Islet of Langerhans (tissue), 1 donor: Measurements from ENCODE around the gene FNDC11.
"Not testable (repeated sequence)": the region's sequence is repeated elsewhere in the genome, so short reads cannot be mapped to it uniquely, and the experiment has no call there.

Source experiments
- FAIRE-seq: peaks from one replicate; lab custom pipeline; 2011; peaks lifted over from hg19 to GRCh38; lab: Jason Lieb, UNC

FNDC11 gene

DNA sequence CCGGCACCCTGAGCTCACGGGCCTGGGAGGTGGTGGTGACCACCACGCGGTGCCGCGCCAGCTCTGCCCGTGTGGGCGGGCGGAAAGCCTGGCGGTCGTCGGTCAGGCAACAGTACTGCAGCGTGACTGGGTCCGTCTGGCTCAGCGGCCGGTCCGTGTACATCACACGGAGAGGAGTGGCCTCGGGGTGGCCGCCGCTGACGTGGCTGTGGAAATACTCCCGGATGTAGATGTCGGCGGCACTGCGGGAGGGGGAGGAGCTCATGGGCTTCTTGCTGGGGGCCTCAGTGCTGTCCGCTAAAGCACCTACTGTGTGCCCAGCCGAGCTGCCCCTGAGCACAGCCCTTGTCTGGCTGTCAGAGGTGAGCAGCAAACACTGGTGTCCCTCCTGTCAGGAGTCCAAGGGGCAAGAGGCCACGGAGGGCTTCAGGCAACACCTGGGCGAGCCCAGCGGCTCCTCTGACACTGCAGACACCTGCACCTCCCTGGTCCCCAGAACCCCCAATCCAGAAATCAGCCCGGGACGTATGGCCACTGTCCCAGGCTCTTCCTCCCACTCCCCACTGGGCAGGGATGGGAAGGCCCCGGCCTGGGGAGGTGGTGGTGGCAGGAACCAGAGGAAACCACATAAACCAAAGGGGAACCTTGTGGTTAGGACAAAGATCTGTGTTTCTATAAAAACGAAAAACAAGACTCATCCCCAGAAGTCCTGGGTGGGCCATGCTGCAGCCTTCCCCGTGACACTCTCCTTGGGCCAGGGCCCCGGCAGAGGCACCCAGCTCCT, 13.6 kb downstream of the FNDC11 start:
- FAIRE-seq, result no peak

DNA sequence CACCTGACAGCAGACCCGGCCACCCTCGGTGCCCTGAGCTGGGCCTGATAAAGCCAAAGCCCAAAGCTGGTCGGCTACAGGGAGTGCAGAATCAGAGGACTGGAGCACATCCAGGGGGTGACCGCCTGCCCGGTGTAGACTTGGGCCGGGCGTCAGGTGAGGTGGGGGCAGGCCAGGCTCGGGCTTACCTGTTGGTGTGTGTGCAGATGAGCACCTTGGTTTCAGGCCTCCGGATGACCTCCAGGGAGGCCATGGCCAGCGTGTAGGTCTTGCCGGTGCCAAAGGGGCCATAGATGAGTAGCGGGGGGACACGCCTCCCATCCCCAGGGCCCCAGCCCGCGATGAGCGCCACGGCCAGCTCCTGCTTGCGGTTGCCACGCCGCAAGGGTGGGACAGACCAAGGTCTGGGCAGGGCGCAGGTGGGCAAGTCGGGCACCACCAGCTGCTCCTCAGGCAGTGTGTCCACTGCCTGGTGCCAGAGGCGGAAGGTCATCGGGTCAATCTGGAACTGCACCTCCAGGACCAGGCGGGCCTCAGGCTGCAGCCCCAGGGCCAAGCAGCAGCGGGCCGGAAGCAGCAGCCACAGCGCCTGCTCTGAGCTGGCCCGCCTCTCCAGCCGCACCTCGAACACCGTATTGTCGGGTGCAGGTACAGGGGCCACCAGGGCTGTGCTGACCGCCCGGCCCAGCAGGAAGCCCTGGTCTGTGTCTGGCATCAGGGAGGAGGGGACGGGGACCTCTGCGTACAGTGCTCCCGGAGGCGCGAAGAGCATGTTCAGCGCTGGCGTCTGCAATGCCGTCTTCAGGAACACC, 14.4 kb downstream of the FNDC11 start:
- FAIRE-seq, result no peak

DNA sequence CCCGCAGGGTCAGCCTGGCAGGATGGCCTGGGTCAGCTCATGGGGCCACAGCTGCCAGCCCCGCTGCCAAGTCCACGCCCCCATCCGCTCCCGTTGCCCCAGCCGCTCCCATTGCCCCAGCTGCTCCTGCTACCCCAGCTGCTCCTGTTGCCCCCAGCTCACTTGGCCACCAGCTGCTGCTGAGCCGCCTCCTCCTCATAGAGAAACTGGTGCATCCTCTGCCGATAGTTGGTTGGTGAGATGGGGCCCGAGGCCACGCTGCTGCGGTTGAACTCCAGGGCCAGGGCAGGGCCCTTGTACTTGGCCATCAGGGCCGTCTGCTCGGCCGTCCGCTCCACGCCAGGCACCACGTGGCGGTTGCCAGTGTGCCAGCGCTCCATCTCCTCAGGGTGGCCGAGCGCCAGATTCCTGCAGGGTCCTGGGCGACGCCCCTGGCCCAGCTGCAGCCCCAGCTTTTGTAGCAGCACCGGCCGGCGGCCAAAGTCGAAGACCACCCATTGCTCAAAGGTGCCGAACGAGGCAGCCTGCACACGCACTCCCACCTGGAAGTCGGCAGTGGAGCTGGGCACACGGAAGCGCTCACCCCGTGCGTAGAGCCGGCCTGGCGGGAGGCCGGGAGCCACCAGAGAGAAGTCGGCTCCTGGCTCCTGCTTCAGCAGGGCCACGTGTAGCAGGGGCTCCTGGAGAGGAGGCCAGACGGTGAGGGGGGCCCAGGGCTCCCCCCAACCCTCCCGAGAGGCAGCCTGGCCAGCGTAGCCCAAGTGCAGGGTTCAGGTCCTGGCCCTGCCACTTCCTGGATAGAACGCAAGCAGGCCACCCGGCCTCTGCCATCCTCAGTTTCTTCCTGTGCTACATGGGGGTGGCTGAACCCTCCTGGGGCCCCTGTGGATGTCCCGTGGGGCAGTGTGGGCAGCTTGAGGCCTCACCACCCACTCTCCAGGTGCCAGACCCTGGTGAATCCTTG, 15.3 kb downstream of the FNDC11 start:
- FAIRE-seq, result no peak

DNA sequence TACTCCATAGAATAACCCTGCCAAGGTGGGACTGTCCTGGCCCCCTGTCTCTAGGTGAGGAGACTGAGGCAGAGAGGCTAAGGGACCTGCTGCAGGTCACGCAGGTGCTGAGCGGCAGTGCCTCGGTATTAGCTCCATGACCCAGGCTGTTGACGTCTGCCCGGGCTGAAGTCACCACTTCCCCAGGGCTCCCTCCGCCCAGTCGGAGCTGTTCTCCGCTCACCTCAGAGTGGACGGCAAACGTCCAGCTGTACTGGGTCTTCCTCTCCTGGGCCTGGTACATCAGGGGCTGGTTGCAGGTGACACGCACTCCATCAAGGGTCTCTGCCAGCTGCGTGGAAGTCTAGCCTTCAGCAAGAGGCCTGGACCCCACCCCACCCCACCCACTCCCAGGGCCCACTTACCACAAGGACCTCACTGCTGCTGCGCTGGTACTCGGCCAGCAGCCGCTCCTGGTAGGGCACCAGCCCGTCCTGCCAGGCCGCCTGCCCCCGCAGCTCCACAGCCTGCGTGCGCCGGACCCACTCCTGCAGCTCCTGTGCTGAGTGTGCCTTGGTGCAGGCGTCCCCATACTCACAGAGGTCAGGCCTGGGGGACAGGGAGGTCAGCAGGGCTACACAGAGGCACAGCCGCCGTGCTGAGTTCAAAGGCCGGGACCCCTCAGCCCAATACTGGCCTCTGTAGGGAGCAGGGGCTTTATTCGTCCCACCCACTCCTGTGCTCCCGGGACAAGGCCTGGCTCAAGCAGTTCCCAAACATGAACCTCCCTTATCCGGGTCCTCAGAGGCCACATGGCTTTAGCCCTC, 16.5 kb downstream of the FNDC11 start:
- FAIRE-seq, result no peak

DNA sequence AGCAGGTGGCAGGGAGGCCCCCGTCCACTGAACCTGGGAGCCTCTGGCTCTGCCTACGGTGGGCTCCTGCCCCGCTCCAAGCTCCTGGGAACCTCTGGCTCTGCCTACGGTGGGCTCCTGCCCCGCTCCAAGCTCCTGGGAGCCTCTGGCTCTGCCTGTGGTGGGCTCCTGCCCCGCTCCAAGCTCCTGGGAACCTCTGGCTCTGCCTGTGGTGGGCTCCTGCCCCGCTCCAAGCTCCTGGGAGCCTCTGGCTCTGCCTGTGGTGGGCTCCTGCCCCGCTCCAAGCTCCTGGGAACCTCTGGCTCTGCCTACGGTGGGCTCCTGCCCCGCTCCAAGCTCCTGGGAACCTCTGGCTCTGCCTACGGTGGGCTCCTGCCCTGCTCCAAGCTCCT, 17.1 kb downstream of the FNDC11 start:
- FAIRE-seq, result not testable (repeated sequence)

DNA sequence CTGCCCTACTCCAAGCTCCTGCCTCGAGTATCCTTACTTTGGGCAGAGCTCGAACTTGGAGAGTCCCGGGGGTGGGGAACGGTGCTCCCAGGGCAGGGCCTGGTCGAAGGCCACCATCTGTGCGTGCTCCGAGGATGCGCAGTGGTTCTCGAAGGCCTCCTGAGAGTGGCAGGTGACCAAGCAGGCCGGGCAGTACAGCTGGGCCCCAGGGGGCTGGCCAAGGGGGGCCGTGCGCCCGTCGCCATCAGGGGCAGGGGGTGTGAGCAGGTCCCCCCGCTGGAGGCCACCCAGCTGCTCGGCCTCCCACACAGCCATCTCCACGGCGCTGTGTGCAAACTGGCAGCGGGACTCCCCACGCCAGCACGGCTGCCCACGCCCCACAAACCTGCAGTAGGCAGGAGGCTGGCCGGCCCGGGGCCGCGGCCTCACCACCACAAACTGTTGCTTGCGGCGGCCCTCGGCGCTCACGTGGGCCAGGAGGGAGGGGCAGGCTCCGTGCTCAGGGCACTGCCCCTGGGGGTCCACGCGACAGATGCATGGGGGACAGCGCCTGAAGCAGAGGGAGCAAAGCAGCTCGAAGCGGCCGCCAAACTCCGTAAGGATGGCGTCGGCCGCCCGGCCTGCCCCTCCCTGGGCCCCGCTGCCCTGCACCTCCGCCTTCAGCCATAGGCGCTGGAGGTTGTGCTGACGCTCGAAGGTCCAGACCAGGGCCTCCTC, 18.3 kb downstream of the FNDC11 start:
- FAIRE-seq, result no peak

DNA sequence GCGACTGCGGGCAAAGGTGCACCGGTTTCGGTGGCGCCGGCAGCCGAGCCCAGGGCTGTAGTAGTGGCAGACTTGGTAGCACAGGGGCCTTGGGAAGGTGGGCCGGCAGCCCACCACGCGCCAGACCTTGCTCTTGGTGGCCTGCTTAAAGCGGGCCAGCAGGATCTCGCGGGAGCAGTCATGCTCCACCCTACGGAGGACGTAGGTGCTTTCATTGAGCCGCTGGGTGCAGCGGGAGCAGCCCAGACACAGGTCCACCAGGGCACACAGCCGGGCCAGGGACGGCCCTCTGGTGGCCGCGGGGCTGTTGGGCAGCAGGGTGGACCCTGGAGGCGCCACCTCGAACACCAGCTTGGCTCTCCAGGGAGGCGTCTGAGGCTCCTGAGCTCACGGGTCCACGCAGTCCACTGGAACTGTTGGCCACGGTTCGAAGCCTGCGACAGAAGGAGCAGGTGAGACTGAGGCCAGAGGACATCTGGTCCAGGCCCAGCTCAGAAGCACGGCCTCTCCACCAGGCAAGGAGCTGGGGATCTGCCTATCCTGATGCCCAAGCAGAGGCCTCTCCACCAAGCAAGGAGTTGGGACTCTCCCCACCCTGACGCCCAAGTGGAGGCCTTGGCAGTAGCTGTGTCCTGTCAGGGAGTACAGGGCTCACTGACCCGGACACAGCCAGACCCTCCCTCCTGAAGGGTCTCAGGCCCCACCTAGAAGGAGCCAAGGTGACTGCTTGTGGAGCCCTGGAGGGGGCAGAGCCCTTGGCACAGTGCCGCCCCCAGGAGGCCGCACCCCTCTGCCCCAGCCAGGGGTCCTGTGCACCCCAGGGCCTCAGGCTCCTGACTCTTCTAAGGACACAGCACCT, 19.1 kb downstream of the FNDC11 start:
- no peak for FAIRE-seq

DNA sequence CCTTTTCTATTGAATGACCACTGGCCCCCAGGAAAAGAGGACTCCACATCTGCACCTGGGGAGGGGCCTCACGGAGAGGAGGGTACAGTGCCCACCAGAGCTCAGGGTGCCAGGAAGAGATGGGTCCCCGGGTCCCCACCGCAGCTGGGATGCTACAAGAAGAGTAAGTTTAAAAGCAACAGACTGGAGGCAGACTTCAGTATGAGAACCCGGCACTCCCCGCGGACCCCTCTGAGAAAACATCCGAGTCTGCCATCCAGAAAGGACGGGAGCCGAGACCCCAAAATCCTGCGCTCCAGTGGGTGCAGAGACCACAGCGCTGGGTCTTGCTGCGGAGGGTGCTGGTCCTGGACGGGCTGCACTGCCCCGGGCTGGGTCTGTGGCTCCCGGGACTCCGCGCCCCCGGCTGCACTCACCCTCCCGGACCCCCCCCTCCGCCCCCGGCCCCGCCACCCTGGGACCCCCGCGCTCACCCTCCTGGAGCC, 19.7 kb downstream of the FNDC11 start:
- FAIRE-seq, result no peak

DNA sequence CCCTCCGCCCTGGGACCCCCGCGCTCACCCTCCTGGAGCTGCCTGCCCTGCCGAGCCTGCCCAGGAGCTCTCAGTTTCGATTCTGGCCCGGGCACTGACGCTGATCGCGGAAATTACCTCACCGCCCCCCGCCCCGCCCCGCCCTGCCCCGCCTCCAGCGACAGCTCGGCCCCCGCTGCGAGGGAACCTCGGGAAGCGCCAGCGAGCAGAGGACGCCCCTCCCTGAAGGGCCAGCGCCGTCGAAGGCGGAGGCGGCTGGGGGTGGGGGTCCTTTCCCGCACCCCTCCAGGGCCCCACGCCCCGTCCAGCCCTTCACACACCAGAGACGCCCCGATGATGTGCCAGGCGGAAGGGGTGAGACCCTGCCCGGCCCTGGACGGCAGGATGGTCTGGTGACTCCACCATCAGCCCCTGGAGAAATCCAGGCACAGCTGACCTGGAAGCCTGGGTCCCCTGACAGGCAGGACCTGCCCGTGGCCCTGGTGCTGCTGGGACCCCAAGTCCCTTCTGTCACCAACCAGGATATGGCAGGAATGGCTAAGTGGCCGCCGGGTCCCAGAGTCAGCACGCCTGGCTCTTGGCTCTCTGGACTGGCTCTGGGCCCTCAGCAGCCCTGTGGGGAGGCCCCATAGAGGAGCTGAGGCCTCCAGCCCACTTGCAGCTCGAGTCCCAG, 20.3 kb downstream of the FNDC11 start, which contains the start of gene HELZ2:
Gene HELZ2 (minus strand): TSS at position 84 of the 673 bp plus-strand sequence. CDS start 1,854 bp downstream, outside the sequence.
- FAIRE-seq, result no peak

DNA sequence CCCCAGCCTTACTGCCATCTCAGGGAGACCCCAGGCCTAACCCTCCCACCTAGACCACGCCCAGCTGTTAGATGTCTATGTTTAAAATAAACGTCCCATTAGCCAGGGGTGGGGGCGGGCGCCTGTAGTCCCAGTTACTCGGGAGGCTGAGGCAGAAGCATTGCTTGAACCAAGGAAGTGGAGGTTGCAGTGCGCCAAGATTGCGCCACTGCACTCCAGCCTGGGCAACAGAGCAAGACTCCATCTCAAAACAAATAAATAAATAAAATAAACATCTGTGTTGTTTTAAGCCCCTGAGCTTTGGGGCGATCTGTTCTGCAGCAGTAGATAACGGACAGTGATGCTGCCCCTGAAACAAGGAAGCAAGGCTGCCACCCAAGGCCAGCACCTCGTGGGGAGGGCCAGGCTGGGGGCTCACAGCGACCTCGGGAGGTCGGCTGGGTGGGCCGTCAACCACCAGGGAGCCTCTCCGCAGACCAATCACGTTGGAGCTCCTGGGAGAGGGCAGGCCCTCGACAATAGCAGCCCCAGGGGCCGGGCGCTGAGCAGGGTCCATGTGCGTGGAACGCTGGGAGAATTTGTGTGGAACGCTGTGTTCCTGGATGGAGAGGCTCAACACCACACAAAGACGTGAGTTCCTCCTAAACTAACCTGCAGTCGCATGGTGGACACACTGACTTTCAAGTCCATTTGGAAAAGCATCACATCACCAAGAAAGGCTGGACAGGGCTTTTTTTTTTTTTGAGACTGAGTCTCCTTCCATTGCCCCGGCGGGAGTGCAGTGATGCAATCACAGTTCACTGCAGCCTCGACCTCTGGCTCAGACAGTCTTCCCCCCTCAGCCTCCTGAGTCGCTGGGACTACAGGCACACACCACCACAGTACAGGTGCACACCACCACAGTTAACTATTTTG, 21.1 kb downstream of the FNDC11 start:
- FAIRE-seq, result no peak

DNA sequence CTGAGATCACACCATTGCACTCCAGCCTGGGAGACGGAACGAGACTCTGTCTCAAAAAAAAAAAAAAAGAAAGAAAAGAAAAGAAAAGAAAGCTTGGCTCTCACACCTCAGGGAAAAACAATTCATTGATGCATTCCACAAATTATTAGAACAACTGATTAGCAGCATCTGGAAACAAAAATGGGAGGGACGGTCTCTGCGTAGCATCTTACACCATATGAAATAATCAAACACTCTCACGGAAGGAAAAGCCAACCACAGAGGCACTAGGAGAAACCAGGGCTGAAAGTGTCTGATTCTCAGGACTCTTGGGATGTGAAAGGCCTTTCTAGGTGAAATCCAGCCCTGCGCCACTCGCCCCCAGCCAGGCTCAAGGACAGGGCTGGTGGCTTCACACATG, 22.4 kb downstream of the FNDC11 start:
- no peak for FAIRE-seq

DNA sequence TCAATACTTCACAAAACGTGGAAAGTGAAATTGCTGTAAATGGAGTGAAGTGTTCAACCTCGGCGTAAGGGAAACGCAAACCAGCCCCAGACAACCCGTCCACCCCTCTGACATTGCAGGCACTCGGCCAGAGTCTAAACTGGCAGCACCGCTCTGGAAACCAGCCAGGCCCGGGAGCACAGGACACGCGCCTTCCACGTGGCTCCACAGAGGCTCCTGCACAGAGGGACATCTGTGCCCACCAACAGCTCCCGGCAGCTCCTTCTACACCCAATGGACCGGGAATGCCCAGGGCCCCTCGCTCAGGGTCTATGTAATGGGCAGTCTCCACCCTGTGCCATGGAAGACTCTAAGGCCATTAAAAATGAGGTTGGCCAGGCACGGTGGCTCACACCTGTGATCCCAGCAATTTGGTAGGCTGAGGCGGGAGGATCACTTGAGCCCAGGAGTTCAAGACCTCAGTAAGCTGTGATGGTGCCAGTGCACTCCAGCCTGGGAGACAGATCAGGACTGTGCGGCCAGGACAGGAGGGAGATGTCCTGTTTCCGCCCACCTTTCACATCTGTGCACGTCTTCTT, 23.4 kb downstream of the FNDC11 start:
- no peak for FAIRE-seq

DNA sequence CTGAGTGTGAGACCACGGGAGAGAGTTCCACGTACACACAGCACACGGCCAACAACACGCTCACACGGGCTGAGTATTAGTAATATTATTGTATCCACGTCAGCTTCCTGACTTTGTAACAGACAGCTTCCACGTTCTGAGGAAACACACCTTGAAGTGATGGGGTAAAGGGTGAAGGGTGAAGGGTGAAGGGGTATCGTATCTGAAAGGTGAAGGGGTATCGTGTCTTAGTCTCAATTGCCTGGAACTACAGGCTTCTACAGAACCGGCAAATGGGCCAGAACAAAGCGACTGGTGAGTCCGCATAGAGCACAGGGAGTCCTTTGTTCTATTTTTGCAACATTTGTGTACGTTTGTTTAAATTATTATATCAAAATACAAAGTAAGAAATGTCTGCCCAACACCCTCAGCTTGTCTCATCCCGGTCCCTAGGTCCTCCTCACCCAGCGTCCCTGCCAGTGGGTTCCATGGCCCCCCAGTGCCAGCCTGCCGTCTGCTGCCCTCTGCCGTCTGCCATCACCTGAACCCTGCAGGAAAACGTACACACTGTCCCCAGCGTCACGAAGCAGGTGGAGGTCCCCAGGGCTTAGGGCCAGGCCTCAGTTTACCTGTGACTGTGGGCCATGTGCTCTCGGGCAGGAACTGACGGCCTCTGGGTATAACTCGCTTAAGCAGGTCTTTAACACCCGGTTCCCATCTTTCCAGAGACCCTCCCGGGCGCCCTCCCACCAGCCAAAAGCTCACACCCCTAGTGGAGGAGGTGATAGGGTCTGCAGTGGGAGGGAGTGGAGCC, 24.5 kb downstream of the FNDC11 start:
- no peak for FAIRE-seq

DNA sequence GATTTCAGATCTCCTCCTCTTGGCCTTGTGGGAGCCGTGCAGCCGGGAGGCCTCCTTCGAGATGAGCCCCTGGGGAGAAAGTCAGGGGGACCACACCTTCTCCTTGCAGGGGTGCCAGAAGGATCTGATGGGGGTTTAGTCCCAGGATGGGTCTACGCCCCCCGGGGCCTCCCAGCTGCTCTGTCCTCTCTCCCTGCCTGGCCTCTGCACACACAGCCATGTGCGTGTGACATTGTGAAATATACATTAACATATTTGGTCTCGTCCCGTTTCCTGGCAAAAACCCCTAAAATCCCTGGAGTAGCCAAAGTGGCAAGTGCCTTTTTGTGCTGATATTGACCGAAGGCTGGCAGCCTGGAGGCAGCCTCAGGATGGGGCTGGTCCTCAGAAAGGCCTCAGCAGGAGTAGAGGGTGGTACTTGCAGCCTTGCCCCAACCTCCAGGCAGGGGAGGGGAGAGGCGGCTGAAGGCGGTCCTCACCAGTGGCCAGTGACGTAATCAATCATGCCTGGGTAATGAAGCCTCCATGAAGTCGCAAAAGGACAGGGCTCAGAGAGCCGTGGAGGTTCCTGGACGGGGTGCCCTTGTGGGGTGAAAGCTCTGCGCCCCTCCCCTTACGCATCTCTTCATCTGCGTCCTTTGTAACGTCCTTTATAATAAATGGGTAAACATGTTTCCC, 25.2 kb downstream of the FNDC11 start:
- no peak for FAIRE-seq

DNA sequence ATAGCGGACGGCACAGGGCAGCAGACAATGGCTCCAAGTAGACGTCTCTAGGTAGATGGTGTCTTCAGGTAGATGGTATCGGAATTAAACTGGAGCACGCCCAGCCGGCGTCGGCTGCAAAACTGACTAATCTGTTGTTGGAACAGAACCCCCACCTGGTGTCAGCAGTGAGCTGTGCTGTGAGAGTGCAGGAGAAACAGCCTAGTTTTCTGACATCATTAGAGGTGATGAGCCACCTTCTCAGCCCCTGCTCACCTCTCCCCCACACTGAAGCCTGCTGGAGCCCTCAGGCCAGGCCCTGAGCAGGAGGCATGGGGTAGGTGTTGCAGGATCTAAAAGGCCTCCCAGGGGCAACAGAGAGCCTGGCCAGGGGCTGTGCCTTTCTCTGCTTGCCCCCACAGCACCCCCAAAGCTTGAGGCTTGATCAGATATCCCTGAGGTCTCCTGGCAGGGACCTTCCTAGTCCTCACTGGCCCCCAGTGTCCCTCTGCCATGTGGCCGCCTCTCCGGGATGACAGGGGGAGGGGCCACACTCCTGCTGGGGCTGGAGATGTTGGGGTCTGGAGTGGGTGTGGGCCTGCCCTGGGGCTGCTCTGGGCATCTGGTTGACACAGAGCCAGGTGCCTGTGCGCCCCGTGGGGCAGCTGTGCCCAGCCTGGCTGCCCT, 27.0 kb downstream of the FNDC11 start:
- FAIRE-seq, result no peak
